HCT116 (cell line): Measurements from ENCODE around the gene ACAN. TPM values are rescaled to one million over a fixed set of nuclear protein-coding genes. Genes with fewer than 3 reads are reported as not detected.
A peak's percentile ranks its signal among the peaks of the same experiment; 100 is the strongest.

Source experiments
- ATAC-seq: fragments of 200-7000 bp; cut with Tn5 transposase; 2 replicates; pipeline ENCODE4 v1.9.1; 2020; ENCODE audit warnings: mild to moderate bottlenecking, moderate library complexity
- BruUV-seq: library from RNA; stranded (reverse); fragments of 400-500 nt; replicated peaks from 2 replicates; lab custom pipeline; 2021; lab: Mats Ljungman, UMichigan
- CTCF ChIA-PET: fragments of 300-600 bp; sonication (Branson Sonifier 250); formaldehyde crosslinking; loops from one replicate; lab custom pipeline; 2021; ENCODE audit warnings: antibody characterized with exemption; lab: Charles Lee
- POLR2A ChIA-PET: fragments of 300-600, 350-600 bp; sonication (Branson Sonifier 250); formaldehyde crosslinking; loops from one replicate; lab custom pipeline; 2021; ENCODE audit warnings: antibody characterized with exemption; lab: Charles Lee
- RAD21 ChIA-PET, 2 experiments: fragments of 300-600 bp; sonication (Branson Sonifier 250); formaldehyde crosslinking; loops; one replicate each; lab custom pipeline; 2023; ENCODE audit warnings: low total read pairs in 2 of 2; ENCODE audit not compliant: uncharacterized antibody in 2 of 2, unreplicated experiment in 2 of 2, low non-redundant PET in 1 of 2; lab: Charles Lee
- DNase-seq: peaks from one replicate; pipeline ENCODE4 v3.0.0-alpha.2; 2010; ENCODE audit warnings: low read depth, low spot score
- H2AFZ ChIP-seq: fragments of 200-600 bp; shearing (Covaris generic), sonication (generic); 2 replicates; pipeline ENCODE4 v1.6.1; 2017; ENCODE audit warnings: low read depth, mixed run types, mixed read lengths, antibody characterized with exemption, low read length; ENCODE audit not compliant: poor library complexity, severe bottlenecking
- H3K27ac ChIP-seq: 2 replicates; pipeline ENCODE4 v1.5.1; 2012; ENCODE audit warnings: low read depth, low read length
- H3K27me3 ChIP-seq: fragments of 200-600 bp; sonication (generic); 2 replicates; pipeline ENCODE4 v1.6.1; 2016; ENCODE audit warnings: mixed run types, low read length, mixed read lengths; ENCODE audit not compliant: insufficient read depth
- H3K36me3 ChIP-seq, 2 experiments: fragments of 200-500 bp in 1 of 2; fragments of 200-600 bp in 1 of 2; sonication (Bioruptor generic) in 1 of 2; sonication (generic) in 1 of 2; 2 replicates each; pipeline versions ENCODE4 v1.5.1 to v1.6.1; 2014 to 2016; ENCODE audit warnings: low read length in 2 of 2, inconsistent platforms in 1 of 2, mixed read lengths in 1 of 2, mixed run types in 1 of 2; ENCODE audit not compliant: insufficient read depth in 2 of 2, control insufficient read depth in 1 of 2
- H3K4me1 ChIP-seq, 2 experiments: fragments of 200-600 bp in 1 of 2; sonication (generic) in 1 of 2; 2 replicates each; pipeline versions ENCODE4 v1.5.1 to v1.6.1; 2012 to 2017; ENCODE audit warnings: low read length in 2 of 2, inconsistent platforms in 1 of 2, mild to moderate bottlenecking in 1 of 2, mixed read lengths in 1 of 2, mixed run types in 1 of 2, moderate library complexity in 1 of 2; ENCODE audit not compliant: insufficient read depth in 2 of 2, control insufficient read depth in 1 of 2
- H3K4me2 ChIP-seq: fragments of 200-600 bp; sonication (generic); 2 replicates; pipeline ENCODE4 v1.6.1; 2017; ENCODE audit warnings: mixed run types, low read length, mixed read lengths
- H3K4me3 ChIP-seq, 2 experiments: fragments of 200-600 bp in 1 of 2; sonication (generic) in 1 of 2; replicated peaks in 1 of 2; 2 replicates each; pipeline ENCODE4 v1.5.1; 2011 to 2016; ENCODE audit warnings: low read length in 2 of 2, control low read depth in 1 of 2, low read depth in 1 of 2, mild to moderate bottlenecking in 1 of 2, mixed read lengths in 1 of 2, mixed run types in 1 of 2
- H3K79me2 ChIP-seq: fragments of 200-600 bp; sonication (generic); 2 replicates; pipeline ENCODE4 v1.6.1; 2017; ENCODE audit warnings: mild to moderate bottlenecking, mixed run types, low read length, moderate library complexity, mixed read lengths; ENCODE audit not compliant: insufficient read depth
- H3K9ac ChIP-seq: fragments of 200-600 bp; sonication (generic); 2 replicates; pipeline ENCODE4 v1.6.1; 2016; ENCODE audit warnings: low read length, mixed read lengths
- H3K9me2 ChIP-seq: fragments of 200-600 bp; sonication (generic), shearing (Covaris generic); 2 replicates; pipeline ENCODE4 v1.6.1; 2017; ENCODE audit warnings: mixed run types, mild to moderate bottlenecking, moderate library complexity; ENCODE audit not compliant: insufficient read depth
- H3K9me3 ChIP-seq, 2 experiments: fragments of 200-500 bp in 1 of 2; fragments of 200-600 bp in 1 of 2; sonication (Bioruptor generic) in 1 of 2; sonication (generic) in 1 of 2; 2 replicates each; pipeline ENCODE4 v1.6.1; 2014 to 2017; ENCODE audit warnings: low read length in 2 of 2, mixed read lengths in 2 of 2, inconsistent platforms in 1 of 2, low read depth in 1 of 2, mild to moderate bottlenecking in 1 of 2, mixed run types in 1 of 2, moderate library complexity in 1 of 2; ENCODE audit not compliant: control insufficient read depth in 1 of 2, insufficient read depth in 1 of 2
- H4K20me1 ChIP-seq: fragments of 200-600 bp; sonication (generic), shearing (Covaris generic); 2 replicates; pipeline ENCODE4 v1.6.1; 2017; ENCODE audit warnings: mixed run types, mild to moderate bottlenecking, moderate library complexity; ENCODE audit not compliant: insufficient read depth
- CBX3 ChIP-seq: IDR thresholded peaks from 2 replicates; pipeline ENCODE4 v1.6.1; 2012; ENCODE audit warnings: low read depth
- EZH2 ChIP-seq: fragments of 200-600 bp; sonication (generic); IDR thresholded peaks from 2 replicates; pipeline ENCODE4 v1.6.1; 2017; ENCODE audit warnings: antibody characterized with exemption, mixed run types
- EZH2phosphoT487 ChIP-seq: fragments of 200-600 bp; IDR thresholded peaks from 2 replicates; pipeline ENCODE4 v1.6.1; 2018; ENCODE audit warnings: antibody characterized with exemption, borderline replicate concordance
- FOSL1 ChIP-seq: IDR thresholded peaks from 2 replicates; pipeline ENCODE4 v1.6.1; 2012; ENCODE audit warnings: low read depth
- JUND ChIP-seq: IDR thresholded peaks from 2 replicates; pipeline ENCODE4 v1.6.1; 2012
- POLR2A ChIP-seq: IDR thresholded peaks from 2 replicates; pipeline ENCODE4 v1.7.0; 2011; ENCODE audit warnings: borderline replicate concordance; ENCODE audit not compliant: insufficient read depth, insufficient read length; ENCODE audit errors: extremely low read depth
- POLR2AphosphoS5 ChIP-seq: IDR thresholded peaks from 2 replicates; pipeline ENCODE4 v1.6.1; 2011; ENCODE audit warnings: mild to moderate bottlenecking, low read depth, low read length, moderate library complexity
- SIN3A ChIP-seq: IDR thresholded peaks from 2 replicates; pipeline ENCODE4 v1.6.1; 2012; ENCODE audit warnings: low read depth
- SRF ChIP-seq: IDR thresholded peaks from 2 replicates; pipeline ENCODE4 v1.6.1; 2012; ENCODE audit warnings: low read depth
- TCF7L2 ChIP-seq: IDR thresholded peaks from 2 replicates; pipeline ENCODE4 v1.7.0; 2011; ENCODE audit warnings: borderline replicate concordance, inconsistent platforms; ENCODE audit not compliant: insufficient read depth, insufficient read length; ENCODE audit errors: extremely low read depth
- ZFX ChIP-seq: fragments of 450-650 bp; IDR thresholded peaks from 2 replicates; pipeline ENCODE4 v1.6.1; 2017
- ZNF274 ChIP-seq: fragments of 200-500 bp; sonication (Bioruptor generic); IDR thresholded peaks from 2 replicates; pipeline ENCODE4 v1.6.1; 2014; ENCODE audit warnings: mild to moderate bottlenecking, low read depth, low read length, inconsistent platforms
- intact Hi-C: fragments of 100-400 bp; cut with micrococcal nuclease; formaldehyde crosslinking; loops from 2 replicates; pipeline ENCODE4 v1.10.0; 2022
- total RNA-seq: library from RNA; stranded (reverse); gene quantifications from one replicate; pipeline ENCODE4 v1.2.1, GENCODE V29; 2021; ENCODE audit not compliant: unreplicated experiment
- TF ChIP-seq, protein P1 (sequence below): IDR thresholded peaks from 2 replicates; pipeline ENCODE4 v1.6.1; 2012; ENCODE audit warnings: low read depth
- TF ChIP-seq, protein P2 (sequence below): IDR thresholded peaks from 2 replicates; pipeline ENCODE4 v1.6.1; 2011; ENCODE audit warnings: mild to moderate bottlenecking, low read length, moderate library complexity; ENCODE audit not compliant: insufficient replicate concordance; ENCODE audit errors: extremely low read depth
- TF ChIP-seq, protein P3 (sequence below): IDR thresholded peaks from 2 replicates; pipeline ENCODE4 v1.6.1; 2012

The ACAN gene
- total RNA-seq, 1 experiment from 2014 or later: not detected

DNA sequence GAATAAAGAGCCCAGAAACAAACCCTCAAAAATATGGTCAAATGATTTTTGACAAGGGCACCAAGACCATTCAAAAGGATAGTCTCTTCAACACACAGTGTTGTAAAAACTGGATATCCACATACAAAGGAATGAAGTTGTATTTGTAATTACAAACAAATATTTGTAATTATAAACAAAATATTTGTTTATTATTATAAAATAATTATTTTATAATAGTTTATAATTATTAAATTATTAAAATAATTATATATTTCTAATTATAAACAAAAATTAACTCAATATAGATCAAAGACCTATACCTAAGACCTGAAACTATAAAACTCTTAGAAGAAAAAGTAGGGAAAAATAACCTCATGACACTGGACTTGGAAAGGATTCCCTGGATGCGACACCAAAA is 23.3 kb upstream of the ACAN start:
- Histone ChIP-seq H3K27ac (no peak overlapping the region), H3K4me1 (no peaks in the 10 kb centered on the region), H2AFZ (no peak overlapping the region), H3K4me2 (no peak overlapping the region), H3K36me3 (no peaks in the 10 kb centered on the region), H4K20me1 (no peaks in the 10 kb centered on the region), H3K9me2 (no peaks in the 10 kb centered on the region), H3K27me3 (no peaks in the 10 kb centered on the region), H3K79me2 (no peaks in the 10 kb centered on the region), H3K9me3 (peaks cover 0 to 7% of the 10 kb centered on the region in 2 experiments; a peak in 1 of 4 replicates), H3K4me3 (no peak overlapping the region), H3K9ac (no peak overlapping the region)
- intact Hi-C loops: no loop called here
- ChIA-PET POLR2A (no interaction called here), CTCF (no interaction called here), RAD21 (no interaction called here)
- DNase-seq: no peak
- TF ChIP-seq EZH2phosphoT487 (no peak), POLR2A (no peak), ZFX (no peak), TCF7L2 (no peak), ZNF274 (no peak)
- TF ChIP-seq, protein P1, sequence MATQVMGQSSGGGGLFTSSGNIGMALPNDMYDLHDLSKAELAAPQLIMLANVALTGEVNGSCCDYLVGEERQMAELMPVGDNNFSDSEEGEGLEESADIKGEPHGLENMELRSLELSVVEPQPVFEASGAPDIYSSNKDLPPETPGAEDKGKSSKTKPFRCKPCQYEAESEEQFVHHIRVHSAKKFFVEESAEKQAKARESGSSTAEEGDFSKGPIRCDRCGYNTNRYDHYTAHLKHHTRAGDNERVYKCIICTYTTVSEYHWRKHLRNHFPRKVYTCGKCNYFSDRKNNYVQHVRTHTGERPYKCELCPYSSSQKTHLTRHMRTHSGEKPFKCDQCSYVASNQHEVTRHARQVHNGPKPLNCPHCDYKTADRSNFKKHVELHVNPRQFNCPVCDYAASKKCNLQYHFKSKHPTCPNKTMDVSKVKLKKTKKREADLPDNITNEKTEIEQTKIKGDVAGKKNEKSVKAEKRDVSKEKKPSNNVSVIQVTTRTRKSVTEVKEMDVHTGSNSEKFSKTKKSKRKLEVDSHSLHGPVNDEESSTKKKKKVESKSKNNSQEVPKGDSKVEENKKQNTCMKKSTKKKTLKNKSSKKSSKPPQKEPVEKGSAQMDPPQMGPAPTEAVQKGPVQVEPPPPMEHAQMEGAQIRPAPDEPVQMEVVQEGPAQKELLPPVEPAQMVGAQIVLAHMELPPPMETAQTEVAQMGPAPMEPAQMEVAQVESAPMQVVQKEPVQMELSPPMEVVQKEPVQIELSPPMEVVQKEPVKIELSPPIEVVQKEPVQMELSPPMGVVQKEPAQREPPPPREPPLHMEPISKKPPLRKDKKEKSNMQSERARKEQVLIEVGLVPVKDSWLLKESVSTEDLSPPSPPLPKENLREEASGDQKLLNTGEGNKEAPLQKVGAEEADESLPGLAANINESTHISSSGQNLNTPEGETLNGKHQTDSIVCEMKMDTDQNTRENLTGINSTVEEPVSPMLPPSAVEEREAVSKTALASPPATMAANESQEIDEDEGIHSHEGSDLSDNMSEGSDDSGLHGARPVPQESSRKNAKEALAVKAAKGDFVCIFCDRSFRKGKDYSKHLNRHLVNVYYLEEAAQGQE: no peak
- no TSS peak for BruUV-seq
- no peak for ATAC-seq

DNA sequence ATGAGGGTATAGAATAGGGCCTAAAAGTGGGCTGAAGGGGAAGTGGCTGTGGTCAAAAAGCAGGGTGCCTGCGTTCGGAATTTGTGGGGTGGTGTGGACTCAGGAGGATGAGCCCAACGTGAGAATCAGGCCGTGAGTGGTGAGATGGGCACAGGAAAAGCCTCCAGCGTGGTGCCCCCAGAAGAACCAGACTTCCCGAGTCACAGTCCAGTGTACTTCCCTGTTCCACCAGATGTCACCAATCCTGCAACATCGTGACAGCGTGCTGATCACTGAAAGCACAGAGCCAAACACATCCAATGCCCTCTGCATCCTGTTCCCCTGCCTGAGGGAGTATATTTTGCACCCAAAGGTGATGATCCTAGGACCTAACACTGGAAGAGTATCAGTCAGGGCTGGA is 20.8 kb upstream of the ACAN start:
- ChIA-PET CTCF (no interaction called here), RAD21 (no interaction called here), POLR2A (no interaction called here)
- Histone ChIP-seq H3K9me2 (no peaks in the 10 kb centered on the region), H3K4me3 (no peak overlapping the region), H3K9me3 (no peaks in the 10 kb centered on the region), H3K27me3 (no peaks in the 10 kb centered on the region), H4K20me1 (no peaks in the 10 kb centered on the region), H3K27ac (no peak overlapping the region), H3K36me3 (no peaks in the 10 kb centered on the region), H3K9ac (no peak overlapping the region), H3K4me1 (no peaks in the 10 kb centered on the region), H3K79me2 (no peaks in the 10 kb centered on the region), H2AFZ (no peak overlapping the region), H3K4me2 (no peak overlapping the region)
- intact Hi-C loops: no loop called here
- BruUV-seq: no TSS peak
- ATAC-seq (peak; percentile 40), DNase-seq (no peak)
- TF ChIP-seq SRF (no peak), TCF7L2 (no peak), CBX3 (no peak), POLR2AphosphoS5 (no peak), SIN3A (no peak), EZH2 (no peak), JUND (no peak), FOSL1 (no peak)
- TF ChIP-seq, protein P2, sequence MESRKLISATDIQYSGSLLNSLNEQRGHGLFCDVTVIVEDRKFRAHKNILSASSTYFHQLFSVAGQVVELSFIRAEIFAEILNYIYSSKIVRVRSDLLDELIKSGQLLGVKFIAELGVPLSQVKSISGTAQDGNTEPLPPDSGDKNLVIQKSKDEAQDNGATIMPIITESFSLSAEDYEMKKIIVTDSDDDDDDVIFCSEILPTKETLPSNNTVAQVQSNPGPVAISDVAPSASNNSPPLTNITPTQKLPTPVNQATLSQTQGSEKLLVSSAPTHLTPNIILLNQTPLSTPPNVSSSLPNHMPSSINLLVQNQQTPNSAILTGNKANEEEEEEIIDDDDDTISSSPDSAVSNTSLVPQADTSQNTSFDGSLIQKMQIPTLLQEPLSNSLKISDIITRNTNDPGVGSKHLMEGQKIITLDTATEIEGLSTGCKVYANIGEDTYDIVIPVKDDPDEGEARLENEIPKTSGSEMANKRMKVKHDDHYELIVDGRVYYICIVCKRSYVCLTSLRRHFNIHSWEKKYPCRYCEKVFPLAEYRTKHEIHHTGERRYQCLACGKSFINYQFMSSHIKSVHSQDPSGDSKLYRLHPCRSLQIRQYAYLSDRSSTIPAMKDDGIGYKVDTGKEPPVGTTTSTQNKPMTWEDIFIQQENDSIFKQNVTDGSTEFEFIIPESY: no peak
- TF ChIP-seq, protein P3, sequence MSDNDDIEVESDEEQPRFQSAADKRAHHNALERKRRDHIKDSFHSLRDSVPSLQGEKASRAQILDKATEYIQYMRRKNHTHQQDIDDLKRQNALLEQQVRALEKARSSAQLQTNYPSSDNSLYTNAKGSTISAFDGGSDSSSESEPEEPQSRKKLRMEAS: no peak
